Activated naive CD8-positive, alpha-beta T cell treated with anti-CD3 and anti-CD28 coated beads for 36 hours (primary cell): Measurements from ENCODE around the gene BCO2. TPM values are rescaled to one million over a fixed set of nuclear protein-coding genes. Genes with fewer than 3 reads are reported as not detected.
"Not testable (repeated sequence)": the region's sequence is repeated elsewhere in the genome, so short reads cannot be mapped to it uniquely, and the experiment has no call there.

Experiments
- DNase-seq: peaks from one replicate; pipeline ENCODE4 v3.0.0; 2021
- H3K27ac Mint-ChIP-seq: one replicate; pipeline ENCODE4 v1.8.0; 2022; ENCODE audit warnings: mild to moderate bottlenecking, moderate library complexity, mixed read lengths
- H3K27me3 Mint-ChIP-seq: one replicate; pipeline ENCODE4 v1.8.0; 2022; ENCODE audit warnings: mild to moderate bottlenecking, mixed read lengths
- H3K36me3 Mint-ChIP-seq: one replicate; pipeline ENCODE4 v1.8.0; 2021; ENCODE audit warnings: mild to moderate bottlenecking, mixed read lengths
- H3K4me1 Mint-ChIP-seq: one replicate; pipeline ENCODE4 v1.8.0; 2021; ENCODE audit warnings: mixed read lengths
- H3K4me3 Mint-ChIP-seq: one replicate; pipeline ENCODE4 v1.8.0; 2022; ENCODE audit warnings: mild to moderate bottlenecking, moderate library complexity, mixed read lengths
- H3K9me3 Mint-ChIP-seq: one replicate; pipeline ENCODE4 v1.8.0; 2022; ENCODE audit warnings: mixed read lengths
- total RNA-seq, 2 experiments: library from RNA; stranded (reverse); gene quantifications; one replicate each; pipeline ENCODE4 v1.2.3, GENCODE V29; 2021

Gene BCO2
- total RNA-seq, 2 experiments from 2014 or later, result 0.40 to 0.41 TPM

DNA sequence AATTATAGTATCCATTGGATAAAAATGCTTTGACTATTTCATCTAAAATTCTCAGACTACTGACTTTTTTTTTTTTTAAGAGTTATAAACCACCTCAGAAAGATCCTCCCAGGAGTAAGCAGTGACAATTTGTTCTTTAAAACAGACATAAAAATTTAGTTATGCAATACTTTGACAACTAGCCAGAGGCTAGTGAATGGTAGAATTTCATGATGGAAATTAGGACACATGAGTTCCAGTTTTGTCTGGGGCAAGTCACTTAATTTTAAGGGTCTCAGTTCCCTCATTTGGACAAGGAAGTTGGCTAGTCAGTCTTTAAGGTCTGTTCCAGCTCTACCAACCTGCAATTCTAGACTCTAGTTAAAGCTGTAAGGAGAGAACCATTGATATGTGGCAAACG lies 14.3 kb upstream of the BCO2 start:
- H3K27ac Mint-ChIP-seq, result no peak overlapping the region
- DNase-seq, result no peak
- H3K4me1 Mint-ChIP-seq, result peaks cover 8% of the 10 kb centered on the region
- H3K36me3 Mint-ChIP-seq, result peaks cover 2% of the 10 kb centered on the region
- H3K9me3 Mint-ChIP-seq, result no peaks in the 10 kb centered on the region
- H3K27me3 Mint-ChIP-seq, result peaks cover 32% of the 10 kb centered on the region
- no peak overlapping the region for H3K4me3 Mint-ChIP-seq

DNA sequence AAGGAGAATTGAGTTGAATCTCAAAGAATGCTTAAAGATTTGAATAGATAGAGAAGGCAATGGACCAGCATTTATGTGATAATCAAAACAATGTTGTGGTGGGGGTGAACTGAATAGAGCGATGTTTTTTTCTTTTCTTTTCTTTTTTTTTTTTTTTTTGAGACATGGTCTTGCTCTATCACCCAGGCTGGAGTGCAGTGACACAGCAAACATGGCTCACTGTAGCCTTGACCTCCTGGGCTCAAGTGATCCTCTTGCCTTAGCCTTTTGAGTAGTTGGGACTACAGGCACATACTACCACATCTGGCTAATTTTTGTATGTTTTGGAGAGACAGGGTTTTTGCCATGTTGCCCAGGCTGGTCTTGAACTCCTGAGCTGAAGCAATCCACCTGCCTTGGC lies 13.1 kb upstream of the BCO2 start:
- not testable (repeated sequence) for H3K4me1 Mint-ChIP-seq, H3K27ac Mint-ChIP-seq, H3K36me3 Mint-ChIP-seq, DNase-seq, H3K9me3 Mint-ChIP-seq, H3K4me3 Mint-ChIP-seq
- H3K27me3 Mint-ChIP-seq, result peaks cover 40% of the 10 kb centered on the region

DNA sequence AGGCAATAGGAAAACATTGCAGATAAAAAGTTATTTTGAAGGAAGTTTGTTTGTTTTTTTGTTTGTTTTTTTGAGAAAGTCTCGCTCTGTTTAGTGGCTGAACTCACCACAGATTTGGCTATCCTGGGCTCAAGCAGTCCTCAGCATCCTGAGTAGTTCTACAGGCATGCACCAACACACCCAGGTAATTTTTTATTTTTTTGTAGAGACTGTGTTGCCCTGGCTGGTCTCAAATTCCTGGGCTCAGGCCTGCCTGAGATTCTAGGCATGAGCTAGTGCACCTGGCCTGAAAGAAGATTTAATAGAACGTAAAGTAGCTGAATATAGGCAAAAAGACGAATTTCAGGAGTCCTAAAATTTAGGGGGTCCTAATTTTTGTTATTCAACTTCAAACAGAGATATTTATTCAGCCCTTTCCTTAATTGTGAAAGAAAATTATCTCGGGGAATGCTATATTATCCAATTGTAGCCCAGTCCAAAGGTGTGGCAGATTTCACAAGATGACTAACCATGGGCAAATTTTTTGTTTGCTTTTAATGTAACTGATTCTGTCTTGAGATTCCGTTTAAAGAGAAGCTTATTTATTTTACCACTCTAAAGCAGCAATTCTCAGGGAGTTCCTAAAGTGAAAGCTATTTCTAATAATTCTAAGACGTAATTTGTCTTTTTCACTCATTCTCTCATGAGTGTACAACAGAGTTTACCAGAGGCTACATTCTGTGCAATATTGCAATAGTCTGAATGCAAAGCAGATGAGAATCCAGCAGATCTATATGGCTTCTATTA lies 12.4 kb upstream of the BCO2 start:
- Mint-ChIP-seq H3K9me3 (no peaks in the 10 kb centered on the region), H3K27me3 (peaks cover 47% of the 10 kb centered on the region), H3K4me1 (peaks cover 7% of the 10 kb centered on the region), H3K27ac (no peak overlapping the region), H3K4me3 (no peak overlapping the region), H3K36me3 (peaks cover 2% of the 10 kb centered on the region)
- no peak for DNase-seq

DNA sequence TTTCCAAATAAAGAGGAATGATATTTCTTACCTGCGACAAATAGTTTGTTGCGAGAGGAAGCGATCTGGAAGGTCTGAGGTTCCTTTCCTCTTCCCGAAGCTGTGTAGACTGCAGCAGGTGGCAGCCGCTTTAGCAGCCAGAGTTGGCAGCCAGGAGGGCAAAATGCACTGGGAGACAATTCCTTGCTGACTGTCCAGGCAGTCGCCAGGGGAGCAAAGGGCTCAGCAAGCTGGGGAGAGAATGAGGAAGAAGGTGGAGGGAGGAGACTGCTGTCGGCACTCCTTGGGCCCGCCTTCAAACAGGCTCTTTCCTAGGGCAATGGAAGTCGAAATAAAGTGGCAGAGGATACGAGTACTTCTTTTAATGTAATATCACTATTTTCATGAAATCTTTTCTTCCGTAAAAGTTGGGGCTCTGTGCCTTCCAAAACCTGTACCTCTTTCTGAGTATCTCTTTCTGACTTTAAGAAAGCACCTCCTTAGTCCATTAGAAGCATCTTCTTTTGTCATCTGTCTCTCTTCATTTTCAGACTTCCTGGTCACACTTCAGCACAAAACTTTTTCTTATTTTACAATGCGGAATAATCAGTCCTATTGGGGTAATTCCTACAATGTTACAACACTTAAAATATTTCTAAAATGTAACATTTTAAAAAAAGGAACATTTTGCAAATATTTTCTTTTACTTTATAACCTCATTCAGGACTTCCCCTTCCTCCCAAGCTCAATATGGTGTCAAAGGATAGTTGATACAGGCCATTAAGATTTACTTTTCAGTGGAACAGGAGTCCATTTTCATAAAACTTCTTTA lies 11.2 kb upstream of the BCO2 start, which contains the start of gene IL18:
IL18 (minus strand) TSS at position 220 of the 811 bp plus-strand sequence. CDS start 9,041 bp downstream, outside the sequence.
- peaks cover 7% of the 10 kb centered on the region for H3K4me1 Mint-ChIP-seq
- H3K27me3 Mint-ChIP-seq, result peaks cover 47% of the 10 kb centered on the region
- peak within 1 kb of the TSS; percentile 27 for H3K4me3 Mint-ChIP-seq

DNA sequence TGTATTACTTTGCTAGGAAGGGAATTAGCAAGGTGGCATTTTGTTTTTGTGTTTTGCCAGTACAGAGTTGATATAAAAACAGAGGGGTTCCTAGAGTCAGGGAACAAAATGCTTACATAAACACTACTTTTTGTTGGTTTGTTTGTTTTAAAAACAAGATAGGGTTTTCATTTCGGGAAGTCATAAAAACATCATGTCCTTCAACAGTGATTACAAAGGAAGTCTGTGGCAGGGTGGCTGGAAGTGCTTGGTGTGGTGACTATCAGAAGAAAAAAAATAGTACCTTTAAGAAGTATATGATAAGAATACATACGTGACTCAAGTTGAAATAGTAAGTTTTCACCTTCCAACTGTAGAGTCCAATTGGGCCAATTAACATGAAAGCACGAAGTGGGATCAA lies 10.3 kb upstream of the BCO2 start:
- Mint-ChIP-seq H3K4me3 (no peak overlapping the region), H3K4me1 (peaks cover 7% of the 10 kb centered on the region), H3K27me3 (peaks cover 46% of the 10 kb centered on the region), H3K36me3 (peaks cover 2% of the 10 kb centered on the region), H3K9me3 (no peaks in the 10 kb centered on the region), H3K27ac (no peak overlapping the region)
- no peak for DNase-seq

More for the DNA sequence above, 11.2 kb upstream of the BCO2 start, which contains the start of gene IL18:
- Mint-ChIP-seq H3K9me3 (no peaks in the 10 kb centered on the region), H3K27ac (no peak within 1 kb of the TSS), H3K36me3 (peaks cover 2% of the 10 kb centered on the region)
- DNase-seq, result no peak

DNA sequence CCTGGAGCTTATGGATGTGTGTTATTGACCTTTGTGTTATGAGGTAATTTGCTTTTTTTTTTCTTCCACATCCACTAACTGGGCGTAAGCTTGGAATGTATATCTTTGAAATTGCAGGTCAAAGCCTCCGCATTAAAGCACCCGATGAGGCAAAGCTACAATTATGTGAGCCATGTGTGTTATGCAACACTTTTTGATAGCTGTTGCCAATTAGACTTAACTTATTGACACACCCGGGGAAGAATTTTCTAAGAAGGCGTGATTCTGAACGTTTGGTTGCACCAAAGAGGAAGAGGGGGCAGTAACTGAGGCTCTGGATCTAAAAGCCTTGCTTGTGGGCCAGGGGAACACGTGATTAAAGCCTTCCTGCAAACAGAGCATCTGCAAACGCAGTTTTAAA lies 8.8 kb upstream of the BCO2 start:
- peaks cover 44% of the 10 kb centered on the region for H3K27me3 Mint-ChIP-seq
- no peaks in the 10 kb centered on the region for H3K9me3 Mint-ChIP-seq
- peaks cover 7% of the 10 kb centered on the region for H3K4me1 Mint-ChIP-seq
- DNase-seq, result no peak
- H3K4me3 Mint-ChIP-seq, result no peak overlapping the region
- H3K36me3 Mint-ChIP-seq, result peaks cover 2% of the 10 kb centered on the region
- H3K27ac Mint-ChIP-seq, result no peak overlapping the region

DNA sequence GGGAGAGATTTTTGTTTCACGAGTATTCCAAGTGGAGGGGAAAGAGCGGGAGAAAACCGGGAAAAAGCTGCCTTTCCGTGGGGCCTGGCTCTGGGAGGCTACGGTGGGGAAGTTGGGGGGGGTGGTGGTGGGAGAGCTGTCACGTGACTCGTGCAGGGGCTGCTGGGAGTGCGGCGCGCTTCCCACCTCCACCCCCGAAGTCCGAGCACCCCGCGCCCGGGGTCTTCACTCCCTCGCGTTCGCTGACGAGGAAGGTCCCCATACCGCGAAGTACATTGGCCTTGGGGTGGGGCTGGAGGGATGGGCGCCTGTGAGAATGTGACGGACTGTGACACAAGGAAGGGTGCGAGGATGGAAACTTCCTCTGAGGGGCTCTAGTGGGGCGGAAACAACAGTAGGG lies 8.2 kb upstream of the BCO2 start, which contains the start of gene TEX12:
TEX12 (plus strand) TSS at position 228 of the 400 bp plus-strand sequence. CDS start 1,897 bp downstream, outside the sequence.
- Mint-ChIP-seq H3K27ac (no peak within 1 kb of the TSS), H3K27me3 (peaks cover 41% of the 10 kb centered on the region), H3K36me3 (no peaks in the 10 kb centered on the region), H3K4me1 (peaks cover 7% of the 10 kb centered on the region), H3K9me3 (no peaks in the 10 kb centered on the region), H3K4me3 (no peak within 1 kb of the TSS)
- no peak for DNase-seq

DNA sequence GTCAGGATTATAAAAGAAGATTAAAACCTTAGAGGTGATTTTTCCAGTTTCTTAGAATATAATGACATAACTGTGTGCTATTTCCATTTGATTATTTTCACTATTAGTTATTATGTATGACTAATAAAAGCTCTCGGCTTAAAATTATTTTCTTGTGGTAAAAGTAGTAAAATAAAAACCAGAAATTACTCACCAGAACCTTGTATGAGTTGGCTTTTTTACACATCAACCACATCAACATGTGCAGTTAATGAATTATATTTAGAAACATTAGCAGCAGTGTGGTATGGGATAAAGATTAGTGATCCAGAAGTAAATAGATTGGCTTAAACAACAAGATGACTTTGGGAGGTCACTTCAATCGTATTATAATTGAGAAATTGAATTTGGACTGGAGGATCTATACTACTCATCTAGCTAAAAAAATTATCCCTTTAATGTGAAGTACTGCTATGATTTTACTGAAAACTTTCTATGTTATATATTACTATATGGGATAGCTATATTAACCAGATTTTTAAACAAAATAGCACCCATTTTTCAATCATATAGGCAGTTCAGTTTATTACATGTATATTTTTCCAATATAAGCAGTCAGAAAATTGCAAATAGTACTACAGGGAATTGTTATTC lies 2.8 kb upstream of the BCO2 start:
- no peak overlapping the region for H3K27ac Mint-ChIP-seq
- peaks cover 33% of the 10 kb centered on the region for H3K27me3 Mint-ChIP-seq
- no peak for DNase-seq
- H3K4me1 Mint-ChIP-seq, result peaks cover 11% of the 10 kb centered on the region
- H3K36me3 Mint-ChIP-seq, result no peaks in the 10 kb centered on the region
- H3K4me3 Mint-ChIP-seq, result no peak overlapping the region
- H3K9me3 Mint-ChIP-seq, result no peaks in the 10 kb centered on the region

DNA sequence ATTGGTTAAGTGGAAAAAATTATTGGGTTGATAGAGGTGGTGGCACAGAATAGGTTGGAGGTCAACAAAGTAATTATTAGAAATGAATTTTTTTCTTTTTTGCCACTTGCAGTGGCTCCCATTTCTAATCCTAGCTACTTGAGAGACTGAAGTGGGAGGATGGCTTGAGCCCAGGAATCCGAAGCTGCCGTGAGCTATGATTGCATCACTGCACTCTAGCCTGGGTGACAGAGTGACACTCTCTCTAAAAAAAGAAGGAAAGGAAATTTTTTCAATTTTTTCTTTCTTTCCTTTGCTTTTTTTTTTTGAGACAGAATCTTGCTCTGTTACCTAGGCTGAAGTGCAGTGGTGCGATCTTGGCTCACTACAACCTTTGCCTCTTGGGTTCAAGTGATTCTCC lies 2.2 kb upstream of the BCO2 start:
- DNase-seq, result no peak
- H3K36me3 Mint-ChIP-seq, result no peaks in the 10 kb centered on the region
- no peak overlapping the region for H3K4me3 Mint-ChIP-seq
- no peak overlapping the region for H3K27ac Mint-ChIP-seq
- peaks cover 11% of the 10 kb centered on the region for H3K4me1 Mint-ChIP-seq
- no peaks in the 10 kb centered on the region for H3K9me3 Mint-ChIP-seq
- peaks cover 32% of the 10 kb centered on the region for H3K27me3 Mint-ChIP-seq

DNA sequence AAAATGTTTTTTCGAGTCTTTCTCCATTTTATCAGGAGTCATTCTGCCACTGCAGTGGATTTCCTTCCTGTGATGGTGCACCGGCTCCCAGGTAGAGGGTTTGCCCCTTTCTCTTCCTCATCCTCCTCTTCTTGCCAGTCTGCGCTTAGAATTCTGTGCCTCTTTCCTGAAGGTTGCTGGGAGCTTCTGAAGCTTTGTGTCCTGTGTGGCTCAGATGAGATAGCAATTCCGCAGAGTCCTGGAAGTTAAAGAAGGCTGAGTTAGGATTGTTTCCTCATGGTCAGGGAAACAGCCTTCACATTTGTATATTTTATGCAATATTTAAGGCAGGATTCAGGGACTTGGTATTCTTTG lies 264 bp downstream of the BCO2 start:
- no peaks in the 10 kb centered on the region for H3K9me3 Mint-ChIP-seq
- no peak for DNase-seq
- H3K4me1 Mint-ChIP-seq, result peaks cover 11% of the 10 kb centered on the region
- peaks cover 44% of the 10 kb centered on the region for H3K27me3 Mint-ChIP-seq
- no peak overlapping the region for H3K27ac Mint-ChIP-seq
- peak overlapping the region; percentile 22 for H3K4me3 Mint-ChIP-seq
- H3K36me3 Mint-ChIP-seq, result no peaks in the 10 kb centered on the region

DNA sequence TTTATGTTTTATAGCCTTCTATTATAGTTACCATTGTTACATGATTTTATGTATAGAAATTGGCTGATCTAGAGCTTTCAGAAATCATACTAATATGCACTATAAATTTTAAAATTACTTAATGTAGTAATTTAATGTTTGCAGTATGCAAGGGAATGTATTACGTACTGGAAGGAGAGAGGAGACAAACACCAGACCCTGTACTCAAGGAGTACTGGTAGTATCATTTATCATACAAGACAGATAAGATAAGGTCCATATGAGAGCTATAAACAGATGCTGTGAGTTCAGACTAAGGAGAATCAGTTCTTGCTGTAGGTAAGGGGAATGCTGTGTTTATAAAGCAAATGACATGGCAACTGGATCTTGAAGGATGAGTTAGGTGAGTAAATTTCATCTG lies 765 bp downstream of the BCO2 start:
- no peaks in the 10 kb centered on the region for H3K9me3 Mint-ChIP-seq
- H3K27me3 Mint-ChIP-seq, result peaks cover 44% of the 10 kb centered on the region
- no peak for DNase-seq
- H3K27ac Mint-ChIP-seq, result no peak overlapping the region
- H3K36me3 Mint-ChIP-seq, result no peaks in the 10 kb centered on the region
- H3K4me3 Mint-ChIP-seq, result no peak overlapping the region
- H3K4me1 Mint-ChIP-seq, result peaks cover 11% of the 10 kb centered on the region

DNA sequence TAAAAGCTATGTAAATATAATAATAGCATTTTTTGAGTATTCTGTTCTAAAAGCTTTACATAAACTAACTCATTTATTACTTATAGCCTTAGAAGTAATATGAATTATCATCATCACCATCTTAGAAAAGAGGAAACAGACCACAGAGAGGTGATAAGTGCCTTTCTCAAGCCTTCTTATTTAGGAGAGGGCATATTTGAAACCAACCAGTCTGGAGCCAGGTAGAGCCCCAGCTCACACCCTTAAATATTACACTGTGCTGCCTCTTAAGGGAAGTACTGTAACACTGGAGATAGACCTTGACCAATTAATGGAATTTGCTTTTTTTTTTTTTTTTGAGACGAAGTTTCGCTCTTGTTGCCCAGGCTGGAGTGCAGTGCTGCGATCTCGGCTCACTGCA lies 2.3 kb downstream of the BCO2 start:
- Mint-ChIP-seq H3K36me3 (peaks cover 2% of the 10 kb centered on the region), H3K27ac (no peak overlapping the region), H3K9me3 (no peaks in the 10 kb centered on the region), H3K4me1 (peaks cover 9% of the 10 kb centered on the region), H3K4me3 (no peak overlapping the region), H3K27me3 (peaks cover 47% of the 10 kb centered on the region)
- DNase-seq, result no peak

DNA sequence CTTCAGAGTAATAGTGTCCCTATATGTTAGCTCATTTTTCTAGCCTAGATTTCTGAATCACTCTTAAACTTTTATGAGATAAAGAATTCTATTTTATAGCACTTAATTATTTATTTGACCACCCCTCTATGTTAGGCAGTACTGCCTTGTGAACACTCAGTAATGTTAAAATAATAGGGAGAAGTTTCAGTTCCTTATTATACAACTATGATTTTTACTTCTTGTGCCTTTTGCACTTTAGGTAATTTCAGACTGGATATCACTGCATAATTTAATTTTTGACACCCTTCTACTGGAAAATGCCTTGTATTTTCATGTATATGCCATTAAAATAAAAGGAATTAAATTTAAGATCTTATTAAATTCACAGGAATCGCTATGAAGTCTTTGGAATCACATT lies 3.1 kb downstream of the BCO2 start:
- no peak for DNase-seq
- Mint-ChIP-seq H3K4me1 (peaks cover 9% of the 10 kb centered on the region), H3K27me3 (peaks cover 47% of the 10 kb centered on the region), H3K4me3 (no peak overlapping the region), H3K36me3 (peaks cover 2% of the 10 kb centered on the region), H3K27ac (no peak overlapping the region), H3K9me3 (no peaks in the 10 kb centered on the region)

DNA sequence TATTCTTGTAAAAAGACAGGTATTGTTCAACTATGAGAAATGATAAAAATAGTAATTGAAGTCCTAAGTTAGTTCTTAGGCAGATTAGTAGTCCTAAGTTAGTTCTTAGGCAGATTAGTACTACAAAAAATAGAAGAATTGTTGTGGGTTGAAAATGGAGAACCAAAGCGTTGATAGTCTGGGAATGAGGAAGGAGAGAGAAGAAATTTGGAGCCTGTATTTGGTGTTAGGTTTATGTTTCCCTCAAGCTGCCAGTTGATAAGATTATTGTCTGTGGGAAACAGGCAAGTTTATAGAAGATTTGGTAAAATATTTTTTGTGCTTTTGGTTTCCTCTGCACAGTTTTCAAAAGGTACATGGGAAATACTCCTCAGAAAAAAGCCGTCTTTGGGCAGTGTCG lies 3.6 kb downstream of the BCO2 start:
- peaks cover 9% of the 10 kb centered on the region for H3K4me1 Mint-ChIP-seq
- H3K9me3 Mint-ChIP-seq, result no peaks in the 10 kb centered on the region
- peaks cover 2% of the 10 kb centered on the region for H3K36me3 Mint-ChIP-seq
- no peak overlapping the region for H3K4me3 Mint-ChIP-seq
- DNase-seq, result no peak
- H3K27me3 Mint-ChIP-seq, result peaks cover 42% of the 10 kb centered on the region
- H3K27ac Mint-ChIP-seq, result no peak overlapping the region

DNA sequence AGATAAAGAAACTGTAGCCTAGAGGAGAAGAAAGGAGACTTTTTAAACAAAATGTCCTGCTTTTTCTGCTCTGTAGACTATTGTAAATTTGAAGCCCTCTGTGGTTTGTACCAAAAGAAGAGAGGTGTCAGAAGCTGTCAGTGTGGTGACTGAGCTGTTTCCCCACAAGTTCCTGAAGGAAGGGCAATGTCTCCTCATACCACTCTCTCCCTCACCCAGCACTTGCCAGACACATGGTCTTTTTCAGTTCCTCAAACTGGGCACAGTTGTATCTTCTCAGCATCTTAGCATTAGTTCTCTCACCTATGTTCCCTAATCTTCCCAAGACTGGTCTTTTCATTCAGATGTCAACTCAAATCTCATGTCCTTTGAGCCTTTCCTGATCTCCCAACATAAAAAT lies 4.3 kb downstream of the BCO2 start:
- Mint-ChIP-seq H3K27me3 (peaks cover 38% of the 10 kb centered on the region), H3K36me3 (peaks cover 2% of the 10 kb centered on the region), H3K27ac (no peak overlapping the region), H3K4me3 (no peak overlapping the region), H3K4me1 (peaks cover 9% of the 10 kb centered on the region), H3K9me3 (no peaks in the 10 kb centered on the region)
- DNase-seq, result no peak
